TTC549 (cell line): Measurements from ENCODE around the gene LZTS2.

Experiments used
- FAIRE-seq: peaks from 2 replicates; lab custom pipeline; 2012; peaks lifted over from hg19 to GRCh38; lab: Jason Lieb, UNC

LZTS2 gene

GRCh38 chr10:100998183-100998990, 1.2 kb upstream of the LZTS2 start:
- no peak for FAIRE-seq

GRCh38 chr10:100998991-100999741, 442 bp upstream of the LZTS2 start:
- FAIRE-seq: no peak

- FAIRE-seq: no peak
Measured at GRCh38 chr10:101000127-101000914, 713 bp downstream of the LZTS2 start.

GRCh38 chr10:101000915-101001658, 1.5 kb downstream of the LZTS2 start:
- FAIRE-seq: no peak

GRCh38 chr10:101001659-101002035, 2.0 kb downstream of the LZTS2 start:
- no peak for FAIRE-seq

- FAIRE-seq: no peak
Measured at GRCh38 chr10:101002456-101002855, 2.8 kb downstream of the LZTS2 start.

- no peak for FAIRE-seq
Measured at GRCh38 chr10:101003639-101004206, 4.1 kb downstream of the LZTS2 start.

GRCh38 chr10:101005361-101005760, 5.8 kb downstream of the LZTS2 start:
- no peak for FAIRE-seq

- no peak for FAIRE-seq
Measured at GRCh38 chr10:101005869-101006567, 6.4 kb downstream of the LZTS2 start.

- FAIRE-seq: no peak
Measured at GRCh38 chr10:101006593-101007098, 7.0 kb downstream of the LZTS2 start.

GRCh38 chr10:101007099-101007711, 7.6 kb downstream of the LZTS2 start:
- FAIRE-seq: no peak

- FAIRE-seq: no peak
Measured at GRCh38 chr10:101007915-101008822, 8.6 kb downstream of the LZTS2 start.

- FAIRE-seq: no peak
Measured at GRCh38 chr10:101008823-101009423, 9.3 kb downstream of the LZTS2 start.

GRCh38 chr10:101010329-101010728, 10.7 kb downstream of the LZTS2 start:
- FAIRE-seq: no peak

GRCh38 chr10:101011517-101012423, 12.2 kb downstream of the LZTS2 start:
- no peak for FAIRE-seq

GRCh38 chr10:101012525-101013364, 13.1 kb downstream of the LZTS2 start:
- FAIRE-seq: peak; percentile 75

- no peak for FAIRE-seq
Measured at GRCh38 chr10:101013365-101013825, 13.8 kb downstream of the LZTS2 start.
